Fibroblast of lung (primary cell): Measurements from ENCODE around the gene APOL4.

Experiments used
- CTCF ChIP-seq, 2 donors: IDR thresholded peaks in 1 of 2; conservative IDR thresholded peaks in 1 of 2; 1 replicate in 1 of 2; 2 replicates in 1 of 2; pipeline ENCODE4 v1.5.1; 2011 to 2012; ENCODE audit warnings: low read length in 2 of 2, control low read depth in 1 of 2, inconsistent platforms in 1 of 2, low read depth in 1 of 2, mild to moderate bottlenecking in 1 of 2
- EZH2 ChIP-seq: IDR thresholded peaks from 2 replicates; pipeline ENCODE4 v1.5.1; 2012; ENCODE audit warnings: low read length, control low read depth, mild to moderate bottlenecking; ENCODE audit errors: missing control alignments

GRCh38 chr22:36145881-36146280, 55.7 kb downstream of the APOL4 start:
- TF ChIP-seq EZH2 = no peak
- no peak for TF ChIP-seq CTCF (conservative IDR thresholded peaks at IDR 0.05 in 1 of 2, IDR thresholded peaks at IDR 0.05 in 1 of 2; ENCODE audit: low read depth in 1 of 2, low read length in 2 of 2)
